GM12878 (cell line): ENCODE results near the gene PREX1. TPM values are rescaled to one million over a fixed set of nuclear protein-coding genes. Genes with fewer than 3 reads are reported as not detected.

Experiments used
- BMI1 ChIP-seq: fragments of 450-650 bp; IDR thresholded peaks from 2 replicates; pipeline ENCODE4 v1.6.1; 2016; ENCODE audit warnings: mild to moderate bottlenecking, moderate library complexity, borderline replicate concordance
- CREM ChIP-seq: IDR thresholded peaks from 2 replicates; pipeline ENCODE4 v1.6.1; 2014; ENCODE audit warnings: antibody characterized with exemption, low read depth
- E2F8 ChIP-seq: fragments of 450-650 bp; IDR thresholded peaks from 2 replicates; pipeline ENCODE4 v1.6.1; 2018; ENCODE audit warnings: mild to moderate bottlenecking, low read depth, moderate library complexity; ENCODE audit not compliant: partially characterized antibody
- ELK1 ChIP-seq: IDR thresholded peaks from 2 replicates; pipeline ENCODE4 v1.6.1; 2012; ENCODE audit warnings: low read depth, low read length, improper control_type of control experiment
- ESRRA ChIP-seq: IDR thresholded peaks from 2 replicates; pipeline ENCODE4 v1.6.1; 2012; ENCODE audit warnings: mild to moderate bottlenecking, low read length, improper control_type of control experiment
- IKZF1 ChIP-seq: fragments of 450-650 bp; conservative IDR thresholded peaks from 2 replicates; pipeline ENCODE4 v1.6.1; 2017; ENCODE audit warnings: antibody characterized with exemption, mild to moderate bottlenecking
- LARP7 ChIP-seq: fragments of 450-650 bp; IDR thresholded peaks from 2 replicates; pipeline ENCODE4 v1.6.1; 2017; ENCODE audit warnings: mild to moderate bottlenecking
- NFXL1 ChIP-seq: fragments of 450-650 bp; IDR thresholded peaks from 2 replicates; pipeline ENCODE4 v1.6.1; 2017; ENCODE audit warnings: antibody characterized with exemption, mild to moderate bottlenecking, borderline replicate concordance
- NRF1 ChIP-seq: conservative IDR thresholded peaks from 2 replicates; pipeline ENCODE4 v1.6.1; 2011; ENCODE audit warnings: mild to moderate bottlenecking, low read depth, low read length, improper control_type of control experiment
- PML ChIP-seq: IDR thresholded peaks from 2 replicates; pipeline ENCODE4 v1.6.1; 2012; ENCODE audit warnings: low read length, inconsistent platforms
- POLR2A ChIP-seq: IDR thresholded peaks from 2 replicates; pipeline ENCODE4 v1.6.1; 2011; ENCODE audit warnings: low read depth, mild to moderate bottlenecking, low read length
- RELA ChIP-seq: fragments of 450-650 bp; IDR thresholded peaks from 2 replicates; pipeline ENCODE4 v1.8.0; 2014; ENCODE audit warnings: borderline replicate concordance; ENCODE audit not compliant: partially characterized antibody
- RUNX3 ChIP-seq: IDR thresholded peaks from 2 replicates; pipeline ENCODE4 v1.6.1; 2012; ENCODE audit warnings: low read length, inconsistent platforms
- SPI1 ChIP-seq: IDR thresholded peaks from 2 replicates; pipeline ENCODE4 v1.6.1; 2011; ENCODE audit warnings: low read depth, mild to moderate bottlenecking, low read length, moderate library complexity, borderline replicate concordance; ENCODE audit not compliant: insufficient read depth
- USF2 ChIP-seq: IDR thresholded peaks from 2 replicates; pipeline ENCODE4 v1.6.1; 2011; ENCODE audit warnings: low read depth, low read length, improper control_type of control experiment, borderline replicate concordance
- ZNF24 ChIP-seq: fragments of 450-650 bp; IDR thresholded peaks from 2 replicates; pipeline ENCODE4 v1.6.1; 2017; ENCODE audit warnings: antibody characterized with exemption, mild to moderate bottlenecking
- polyA plus RNA-seq, 11 experiments: library from polyadenylated mRNA; depleted of rRNA in 4 of 11; unstranded in 6 of 11; stranded (reverse) in 5 of 11; fragments of >200 nt; fragmentation: Nextera tagmentation in 4 of 11; fragmentation: Illumina TruSeq in 1 of 11; extraction: Ambion mirVana in 4 of 11; extraction: Trizol in 1 of 11; gene quantifications; 1 replicate in 1 of 11; 2 replicates in 10 of 11; pipeline versions ENCODE4 v1.2.1 to v1.2.3, GENCODE V29; 2011 to 2016; ENCODE audit warnings: inconsistent platforms in 2 of 11, missing spikeins in 2 of 11, low read depth in 1 of 11
- total RNA-seq, 4 experiments: library from RNA; depleted of rRNA in 3 of 4; stranded (reverse); fragments of >200 nt in 3 of 4; fragmentation: Illumina TruSeq in 1 of 4; extraction: Trizol in 1 of 4; gene quantifications; 2 replicates each; pipeline versions ENCODE4 v1.2.1 to v1.2.3, GENCODE V29; 2013 to 2021
- TF ChIP-seq, protein P1 (sequence below): fragments of 450-650 bp; IDR thresholded peaks from 2 replicates; pipeline ENCODE4 v1.6.1; 2016; ENCODE audit warnings: mild to moderate bottlenecking, moderate library complexity, borderline replicate concordance
- TF ChIP-seq, protein P2 (sequence below): fragments of 450-650 bp; IDR thresholded peaks from 2 replicates; pipeline ENCODE4 v1.6.1; 2017; ENCODE audit warnings: mild to moderate bottlenecking
- TF ChIP-seq, protein P3 (sequence below): IDR thresholded peaks from 2 replicates; pipeline ENCODE4 v1.6.1; 2011; ENCODE audit warnings: borderline replicate concordance, low read depth, mild to moderate bottlenecking, moderate library complexity, mixed read lengths, low read length; ENCODE audit not compliant: insufficient read depth; ENCODE audit errors: extremely low read length

The PREX1 gene
- total and polyA plus RNA-seq, 10 of the 15 experiments (the other 5 are each of a cell fraction or from before 2014, with no cell fraction given) = 2.6 to 114 (median 38.9) TPM

DNA sequence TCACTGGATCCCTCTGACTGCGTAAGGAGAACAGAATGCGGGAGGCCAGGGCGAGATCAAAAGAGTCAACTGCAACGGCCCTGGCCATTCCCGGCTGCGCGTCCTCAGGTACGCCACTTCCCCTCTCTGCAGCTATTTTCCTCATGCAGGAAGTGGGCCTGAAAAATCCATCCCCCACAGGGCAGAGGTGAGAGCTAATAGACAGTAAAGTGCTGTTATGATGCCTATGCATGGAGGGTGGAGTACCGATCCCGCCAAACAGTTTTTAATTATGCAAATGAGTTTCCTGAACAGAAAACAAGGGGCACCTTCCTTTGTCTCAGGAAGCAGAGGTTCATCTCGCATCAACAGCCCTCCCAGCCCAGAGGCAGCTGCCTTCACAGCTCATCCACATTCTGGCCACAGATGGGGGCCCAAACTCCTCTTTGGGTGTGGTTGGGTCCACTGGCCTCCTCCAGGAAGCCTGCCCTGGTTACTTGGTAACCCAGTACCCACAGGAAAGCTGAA lies 9.3 kb downstream of the PREX1 start (continued):
- TF ChIP-seq, protein P1, sequence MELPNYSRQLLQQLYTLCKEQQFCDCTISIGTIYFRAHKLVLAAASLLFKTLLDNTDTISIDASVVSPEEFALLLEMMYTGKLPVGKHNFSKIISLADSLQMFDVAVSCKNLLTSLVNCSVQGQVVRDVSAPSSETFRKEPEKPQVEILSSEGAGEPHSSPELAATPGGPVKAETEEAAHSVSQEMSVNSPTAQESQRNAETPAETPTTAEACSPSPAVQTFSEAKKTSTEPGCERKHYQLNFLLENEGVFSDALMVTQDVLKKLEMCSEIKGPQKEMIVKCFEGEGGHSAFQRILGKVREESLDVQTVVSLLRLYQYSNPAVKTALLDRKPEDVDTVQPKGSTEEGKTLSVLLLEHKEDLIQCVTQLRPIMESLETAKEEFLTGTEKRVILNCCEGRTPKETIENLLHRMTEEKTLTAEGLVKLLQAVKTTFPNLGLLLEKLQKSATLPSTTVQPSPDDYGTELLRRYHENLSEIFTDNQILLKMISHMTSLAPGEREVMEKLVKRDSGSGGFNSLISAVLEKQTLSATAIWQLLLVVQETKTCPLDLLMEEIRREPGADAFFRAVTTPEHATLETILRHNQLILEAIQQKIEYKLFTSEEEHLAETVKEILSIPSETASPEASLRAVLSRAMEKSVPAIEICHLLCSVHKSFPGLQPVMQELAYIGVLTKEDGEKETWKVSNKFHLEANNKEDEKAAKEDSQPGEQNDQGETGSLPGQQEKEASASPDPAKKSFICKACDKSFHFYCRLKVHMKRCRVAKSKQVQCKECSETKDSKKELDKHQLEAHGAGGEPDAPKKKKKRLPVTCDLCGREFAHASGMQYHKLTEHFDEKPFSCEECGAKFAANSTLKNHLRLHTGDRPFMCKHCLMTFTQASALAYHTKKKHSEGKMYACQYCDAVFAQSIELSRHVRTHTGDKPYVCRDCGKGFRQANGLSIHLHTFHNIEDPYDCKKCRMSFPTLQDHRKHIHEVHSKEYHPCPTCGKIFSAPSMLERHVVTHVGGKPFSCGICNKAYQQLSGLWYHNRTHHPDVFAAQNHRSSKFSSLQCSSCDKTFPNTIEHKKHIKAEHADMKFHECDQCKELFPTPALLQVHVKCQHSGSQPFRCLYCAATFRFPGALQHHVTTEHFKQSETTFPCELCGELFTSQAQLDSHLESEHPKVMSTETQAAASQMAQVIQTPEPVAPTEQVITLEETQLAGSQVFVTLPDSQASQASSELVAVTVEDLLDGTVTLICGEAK = no peak; the same call in 1 of the 2 replicates
- no peak for TF ChIP-seq NFXL1
- no peak for TF ChIP-seq BMI1
- TF ChIP-seq, protein P2, sequence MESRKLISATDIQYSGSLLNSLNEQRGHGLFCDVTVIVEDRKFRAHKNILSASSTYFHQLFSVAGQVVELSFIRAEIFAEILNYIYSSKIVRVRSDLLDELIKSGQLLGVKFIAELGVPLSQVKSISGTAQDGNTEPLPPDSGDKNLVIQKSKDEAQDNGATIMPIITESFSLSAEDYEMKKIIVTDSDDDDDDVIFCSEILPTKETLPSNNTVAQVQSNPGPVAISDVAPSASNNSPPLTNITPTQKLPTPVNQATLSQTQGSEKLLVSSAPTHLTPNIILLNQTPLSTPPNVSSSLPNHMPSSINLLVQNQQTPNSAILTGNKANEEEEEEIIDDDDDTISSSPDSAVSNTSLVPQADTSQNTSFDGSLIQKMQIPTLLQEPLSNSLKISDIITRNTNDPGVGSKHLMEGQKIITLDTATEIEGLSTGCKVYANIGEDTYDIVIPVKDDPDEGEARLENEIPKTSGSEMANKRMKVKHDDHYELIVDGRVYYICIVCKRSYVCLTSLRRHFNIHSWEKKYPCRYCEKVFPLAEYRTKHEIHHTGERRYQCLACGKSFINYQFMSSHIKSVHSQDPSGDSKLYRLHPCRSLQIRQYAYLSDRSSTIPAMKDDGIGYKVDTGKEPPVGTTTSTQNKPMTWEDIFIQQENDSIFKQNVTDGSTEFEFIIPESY = no peak
- TF ChIP-seq IKZF1 = peak; percentile 74
- TF ChIP-seq ESRRA = no peak
- 0 out of 2 replicates have a peak, but pooled peaks have one; percentile 22 for TF ChIP-seq LARP7
- no peak for TF ChIP-seq NRF1
- no peak for TF ChIP-seq PML
- TF ChIP-seq ELK1 = no peak
- no peak for TF ChIP-seq ZNF24
- no peak for TF ChIP-seq E2F8
- peak; percentile 75 for TF ChIP-seq SPI1
- no peak for TF ChIP-seq RELA
- TF ChIP-seq RUNX3 = peak; percentile 57
- no peak for TF ChIP-seq USF2
- peak; percentile 38; the same call in 1 of the 2 replicates for TF ChIP-seq POLR2A
- TF ChIP-seq CREM = peak; percentile 11; the same call in 1 of the 2 replicates
- TF ChIP-seq, protein P3, sequence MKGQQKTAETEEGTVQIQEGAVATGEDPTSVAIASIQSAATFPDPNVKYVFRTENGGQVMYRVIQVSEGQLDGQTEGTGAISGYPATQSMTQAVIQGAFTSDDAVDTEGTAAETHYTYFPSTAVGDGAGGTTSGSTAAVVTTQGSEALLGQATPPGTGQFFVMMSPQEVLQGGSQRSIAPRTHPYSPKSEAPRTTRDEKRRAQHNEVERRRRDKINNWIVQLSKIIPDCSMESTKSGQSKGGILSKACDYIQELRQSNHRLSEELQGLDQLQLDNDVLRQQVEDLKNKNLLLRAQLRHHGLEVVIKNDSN = no peak
